Activated CD8-positive, alpha-beta memory T cell treated with anti-CD3 and anti-CD28 coated beads for 4 hours (primary cell): ENCODE results near the gene ATP9B.
"Not testable (repeated sequence)": the region's sequence is repeated elsewhere in the genome, so short reads cannot be mapped to it uniquely, and the experiment has no call there.

Source experiments
- DNase-seq, 2 donors: peaks; one replicate each; pipeline ENCODE4 v3.0.0-alpha.2; 2020; ENCODE audit warnings: low read depth in 2 of 2

The ATP9B gene

GRCh38 chr18:79133724-79134123 is 64.5 kb downstream of the ATP9B start:
- DNase-seq: no peak

- DNase-seq: no peak
Measured at GRCh38 chr18:79135924-79136323, 66.7 kb downstream of the ATP9B start.

- DNase-seq: no peak
Measured at GRCh38 chr18:79136742-79137141, 67.5 kb downstream of the ATP9B start.

GRCh38 chr18:79139206-79139605 is 70.0 kb downstream of the ATP9B start:
- peak; percentile 11 to 25 for DNase-seq

- no peak for DNase-seq
Measured at GRCh38 chr18:79147014-79147413, 77.8 kb downstream of the ATP9B start.

GRCh38 chr18:79151191-79151590 is 82.0 kb downstream of the ATP9B start:
- no peak for DNase-seq

- no peak for DNase-seq
Measured at GRCh38 chr18:79156327-79156726, 87.1 kb downstream of the ATP9B start.

- no peak for DNase-seq
Measured at GRCh38 chr18:79164706-79165105, 95.5 kb downstream of the ATP9B start.

- no peak for DNase-seq
Measured at GRCh38 chr18:79166702-79167101, 97.5 kb downstream of the ATP9B start.

- DNase-seq: no peak
Measured at GRCh38 chr18:79167526-79168190, 98.5 kb downstream of the ATP9B start.

- no peak for DNase-seq
Measured at GRCh38 chr18:79169958-79170555, 100.9 kb downstream of the ATP9B start.

GRCh38 chr18:79172331-79172730 is 103.1 kb downstream of the ATP9B start:
- not testable (repeated sequence) for DNase-seq

GRCh38 chr18:79173742-79174141 is 104.5 kb downstream of the ATP9B start:
- no peak for DNase-seq

- DNase-seq: no peak
Measured at GRCh38 chr18:79178113-79178531, 108.9 kb downstream of the ATP9B start.

GRCh38 chr18:79182047-79182713 is 113.0 kb downstream of the ATP9B start:
- no peak for DNase-seq

GRCh38 chr18:79185648-79186047 is 116.5 kb downstream of the ATP9B start:
- no peak for DNase-seq

GRCh38 chr18:79186649-79187048 is 117.5 kb downstream of the ATP9B start:
- DNase-seq: no peak

GRCh38 chr18:79187532-79188277 is 118.5 kb downstream of the ATP9B start:
- DNase-seq: no peak

GRCh38 chr18:79191418-79191817 is 122.2 kb downstream of the ATP9B start:
- no peak for DNase-seq

- no peak for DNase-seq
Measured at GRCh38 chr18:79191956-79192355, 122.8 kb downstream of the ATP9B start.

GRCh38 chr18:79193826-79194225 is 124.6 kb downstream of the ATP9B start:
- no peak for DNase-seq
